K562 (cell line): Measurements from ENCODE around the gene MIDN. TPM values are rescaled to one million over a fixed set of nuclear protein-coding genes. Genes with fewer than 3 reads are reported as not detected.

ENCODE experiments used
- CREM ChIP-seq: IDR thresholded peaks from 2 replicates; pipeline ENCODE4 v1.6.1; 2014; ENCODE audit warnings: antibody characterized with exemption, low read depth
- DLX4 ChIP-seq: fragments of 250-450 bp; sonication (Bioruptor Pico); IDR thresholded peaks from 2 replicates; pipeline ENCODE4 v1.6.1; 2021; ENCODE audit warnings: mild to moderate bottlenecking
- GABPA ChIP-seq: fragments of 200-800 bp; sonication (Bioruptor generic); conservative IDR thresholded peaks from 2 replicates; pipeline ENCODE4 v1.6.1; 2016; ENCODE audit warnings: low read depth, missing genetic modification characterization, missing compliant biosample characterization
- HMBOX1 ChIP-seq: sonication (generic); IDR thresholded peaks from 2 replicates; pipeline ENCODE4 v1.6.1; 2016
- HMGN3 ChIP-seq: IDR thresholded peaks from 2 replicates; pipeline ENCODE4 v1.6.1; 2011; ENCODE audit warnings: borderline replicate concordance, low read depth, mild to moderate bottlenecking, mixed read lengths, low read length; ENCODE audit not compliant: insufficient read length; ENCODE audit errors: extremely low read depth
- KDM4B ChIP-seq, 2 experiments: fragments of 450-650 bp in 1 of 2; sonication (generic) in 1 of 2; IDR thresholded peaks; 2 replicates each; pipeline ENCODE4 v1.6.1; 2016 to 2017; ENCODE audit warnings: borderline replicate concordance in 2 of 2, antibody characterized with exemption in 1 of 2, low read depth in 1 of 2, mild to moderate bottlenecking in 1 of 2
- KLF13 ChIP-seq: fragments of 450-650 bp; IDR thresholded peaks from 2 replicates; pipeline ENCODE4 v1.6.1; 2016; ENCODE audit warnings: missing genetic modification characterization, low read depth, mild to moderate bottlenecking, missing compliant biosample characterization, moderate library complexity, borderline replicate concordance
- LEF1 ChIP-seq: fragments of 450-650 bp; IDR thresholded peaks from 2 replicates; pipeline ENCODE4 v1.6.1; 2016; ENCODE audit warnings: mild to moderate bottlenecking
- MNT ChIP-seq, 2 experiments: fragments of 450-650 bp; conservative IDR thresholded peaks; 2 replicates each; pipeline ENCODE4 v1.6.1; 2017; ENCODE audit warnings: mild to moderate bottlenecking in 2 of 2, moderate library complexity in 2 of 2
- PHB ChIP-seq: fragments of 250-450 bp; sonication (Bioruptor Pico); IDR thresholded peaks from 2 replicates; pipeline ENCODE4 v1.5.0; 2021
- SP1 ChIP-seq: sonication (generic); formaldehyde crosslinking; IDR thresholded peaks from 2 replicates; pipeline ENCODE4 v1.8.1; 2022; ENCODE audit warnings: mild to moderate bottlenecking, missing genetic modification reagents
- ZBTB11 ChIP-seq, 3 experiments: fragments of 200-800 bp in 1 of 3; fragments of 250-450 bp in 1 of 3; fragments of 450-650 bp in 1 of 3; sonication (Bioruptor Pico) in 1 of 3; sonication (Bioruptor generic) in 1 of 3; formaldehyde crosslinking in 1 of 3; IDR thresholded peaks; 2 replicates each; pipeline versions ENCODE4 v1.6.1 to v1.8.0; 2016 to 2022; ENCODE audit warnings: mild to moderate bottlenecking in 2 of 3, missing genetic modification characterization in 2 of 3, missing compliant biosample characterization in 1 of 3, moderate library complexity in 1 of 3
- ZBTB33 ChIP-seq: sonication (generic); formaldehyde crosslinking; IDR thresholded peaks from 2 replicates; pipeline ENCODE4 v1.8.1; 2023; ENCODE audit warnings: mild to moderate bottlenecking, missing genetic modification reagents
- ZNF395 ChIP-seq: fragments of 200-800 bp; sonication (Bioruptor generic); IDR thresholded peaks from 2 replicates; pipeline ENCODE4 v1.6.1; 2017; ENCODE audit warnings: missing genetic modification characterization, missing compliant biosample characterization
- polyA plus RNA-seq, 8 experiments: library from polyadenylated mRNA; depleted of rRNA in 4 of 8; stranded (reverse) in 5 of 8; unstranded in 3 of 8; fragments of >200 nt; fragmentation: Nextera tagmentation in 2 of 8; fragmentation: Illumina TruSeq in 1 of 8; extraction: Ambion mirVana in 2 of 8; extraction: Trizol in 1 of 8; gene quantifications; 2 replicates each; pipeline versions ENCODE4 v1.2.1 to v1.2.3, GENCODE V29; 2011 to 2014; ENCODE audit warnings: inconsistent platforms in 1 of 8, missing spikeins in 1 of 8
- total RNA-seq, 7 experiments: library from RNA; depleted of rRNA in 6 of 7; stranded (reverse); fragments of >200 nt in 6 of 7; fragmentation: Illumina TruSeq in 2 of 7; extraction: Trizol in 2 of 7; gene quantifications; 2 replicates each; pipeline versions ENCODE4 v1.2.1 to v1.2.3, GENCODE V29; 2011 to 2021; ENCODE audit warnings: low replicate concordance in 1 of 7

MIDN gene
- total and polyA plus RNA-seq, 9 of the 15 experiments (the other 6 are each of a cell fraction or from before 2014, with no cell fraction given), result 0.17 to 120 (median 10.1) TPM

GRCh38 chr19:1251330-1252220 is 3.2 kb downstream of the MIDN start (continued):
- peak in 1 of 3 experiments; percentile 73; a peak in 1 of 6 replicates for TF ChIP-seq ZBTB11 (CRISPR knock-in tag; IDR thresholded peaks at IDR 0.05)
- TF ChIP-seq PHB, result no peak
- TF ChIP-seq MNT (conservative IDR thresholded peaks at IDR 0.05), result peak in 1 of 2 experiments; percentile 83; a peak in 3 of 4 replicates
- peak; percentile 69 for TF ChIP-seq CREM
- no peak for TF ChIP-seq HMBOX1
- TF ChIP-seq HMGN3, result peak; percentile 41
- TF ChIP-seq ZBTB33, result no peak
- TF ChIP-seq SP1, result peak; percentile 49
- no peak for TF ChIP-seq LEF1
- peak; percentile 54; the same call in 1 of the 2 replicates for TF ChIP-seq ZNF395 (CRISPR knock-in tag)
- no peak for TF ChIP-seq DLX4 (CRISPR knock-in tag)
- peak; percentile 8; the same call in 1 of the 2 replicates for TF ChIP-seq GABPA (tag)
- TF ChIP-seq KDM4B (IDR thresholded peaks at IDR 0.05; ENCODE audit: borderline replicate concordance in 2 of 2, low read depth in 1 of 2), result 0 out of 4 replicates have a peak, but pooled peaks of 1 of the 2 experiments have one; percentile 8
- TF ChIP-seq KLF13 (tag), result no peak
